GM23338 (cell line): ENCODE results near the gene RNF223.

Experiments
- CREB1 ChIP-seq: fragments of 250-450 bp; sonication (Bioruptor Pico); IDR thresholded peaks from 2 replicates; pipeline ENCODE4 v1.5.0; 2020; ENCODE audit warnings: low read depth, mild to moderate bottlenecking, moderate library complexity
- CTCF ChIP-seq, 2 experiments: fragments of 200-600 bp in 1 of 2; sonication (generic) in 1 of 2; conservative IDR thresholded peaks; 2 replicates each; pipeline versions ENCODE4 v1.5.1 to v1.6.1; 2016 to 2017; ENCODE audit warnings: antibody characterized with exemption in 2 of 2, low read depth in 2 of 2, mild to moderate bottlenecking in 2 of 2, moderate library complexity in 1 of 2
- EZH2 ChIP-seq: fragments of 200-600 bp; sonication (generic); IDR thresholded peaks from one replicate; pipeline ENCODE4 v1.8.0; 2017; ENCODE audit warnings: antibody characterized with exemption, mild to moderate bottlenecking, low read depth; ENCODE audit not compliant: unreplicated experiment
- JUNB ChIP-seq: IDR thresholded peaks from one replicate; pipeline ENCODE4 v1.6.1; 2016; ENCODE audit warnings: antibody characterized with exemption; ENCODE audit not compliant: unreplicated experiment
- POLR2AphosphoS5 ChIP-seq: IDR thresholded peaks from 2 replicates; pipeline ENCODE4 v1.6.1; 2016; ENCODE audit warnings: antibody characterized with exemption, low read depth
- REST ChIP-seq: IDR thresholded peaks from one replicate; pipeline ENCODE4 v1.6.1; 2018; ENCODE audit warnings: antibody characterized with exemption; ENCODE audit not compliant: unreplicated experiment
- ZNF331 ChIP-seq: fragments of 250-450 bp; sonication (Bioruptor Pico); IDR thresholded peaks from 2 replicates; pipeline ENCODE4 v1.5.0; 2020; ENCODE audit warnings: low read depth, mild to moderate bottlenecking, moderate library complexity

GRCh38 chr1:1071486-1072298 lies 2.4 kb downstream of the RNF223 start:
- TF ChIP-seq CTCF (conservative IDR thresholded peaks at IDR 0.05; ENCODE audit: low read depth in 2 of 2) (no peak), EZH2 (no peak), CREB1 (CRISPR knock-in tag) (no peak), REST (no peak), JUNB (no peak), POLR2AphosphoS5 (no peak), ZNF331 (CRISPR knock-in tag) (no peak)
